ENCODE measurements around the gene VEGFB.

The VEGFB gene

GRCh38 chr11:64247729-64248531, 13.5 kb downstream of the VEGFB start:
- no peak for TF ChIP-seq CTCF (IDR thresholded peaks at IDR 0.05)

GRCh38 chr11:64248578-64248977, 14.2 kb downstream of the VEGFB start:
- no peak for TF ChIP-seq CTCF (IDR thresholded peaks at IDR 0.05)

GRCh38 chr11:64249038-64249437, 14.7 kb downstream of the VEGFB start:
- TF ChIP-seq CTCF (IDR thresholded peaks at IDR 0.05), result no peak

GRCh38 chr11:64249563-64250414, 15.4 kb downstream of the VEGFB start:
- TF ChIP-seq CTCF (IDR thresholded peaks at IDR 0.05), result no peak

- no peak for TF ChIP-seq CTCF (IDR thresholded peaks at IDR 0.05)
Measured at GRCh38 chr11:64250415-64251015, 16.1 kb downstream of the VEGFB start.

GRCh38 chr11:64251016-64251752, 16.8 kb downstream of the VEGFB start, which contains the start of gene PLCB3:
TSS of gene PLCB3 (plus strand) at chr11:64251530. CDS start at chr11:64251650, 120 bp downstream.
- peak; percentile 83 for TF ChIP-seq CTCF (IDR thresholded peaks at IDR 0.05)

GRCh38 chr11:64251753-64252002, 17.3 kb downstream of the VEGFB start:
- TF ChIP-seq CTCF (IDR thresholded peaks at IDR 0.05), result no peak
